HG03196 (cell line): Measurements from ENCODE around the gene WDR19.
"Not testable (repeated sequence)": the region's sequence is repeated elsewhere in the genome, so short reads cannot be mapped to it uniquely, and the experiment has no call there.

Experiments
- ATAC-seq: cut with Tn5 transposase; IDR thresholded peaks from one replicate; pipeline ENCODE4 v1.9.1; 2021; ENCODE audit not compliant: unreplicated experiment

The WDR19 gene

DNA sequence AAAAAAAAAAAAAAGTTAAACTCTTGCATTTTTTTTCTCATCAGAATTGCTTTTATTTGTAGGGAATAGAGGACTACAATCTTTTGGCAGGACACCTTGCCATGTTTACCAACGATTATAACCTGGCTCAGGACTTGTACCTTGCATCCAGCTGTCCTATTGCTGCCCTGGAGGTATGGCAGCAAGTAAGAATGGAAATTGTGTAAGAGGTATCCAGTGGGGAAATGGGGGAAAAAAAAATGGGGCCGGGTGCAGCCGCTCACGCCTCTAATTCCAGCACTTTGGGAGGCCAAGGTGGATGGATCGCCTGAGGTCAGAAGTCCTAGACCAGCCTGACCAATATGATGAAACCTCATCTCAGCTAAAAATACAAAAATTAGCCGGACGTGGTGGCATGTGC lies 49.8 kb downstream of the WDR19 start:
- ATAC-seq, result no peak

DNA sequence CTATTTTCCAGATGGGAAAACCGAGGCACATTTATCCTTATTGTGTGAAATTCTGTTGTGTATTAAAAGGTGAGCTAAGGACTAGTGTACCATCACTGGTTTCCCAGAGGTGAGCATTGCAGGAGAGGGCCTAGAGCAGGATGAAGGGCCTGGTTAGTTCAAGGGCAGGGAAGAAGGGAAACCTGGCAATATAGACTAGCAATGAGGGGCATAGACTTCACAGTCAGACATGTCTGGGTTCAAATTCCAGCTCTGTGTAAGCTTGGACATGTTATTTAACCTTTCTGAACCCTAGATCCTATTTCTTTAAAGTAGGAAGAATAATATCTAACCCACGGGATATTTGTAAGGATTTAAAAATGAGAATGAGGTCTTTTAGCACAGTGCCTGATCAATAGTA lies 50.8 kb downstream of the WDR19 start:
- ATAC-seq, result no peak

- no peak for ATAC-seq
Observed at GRCh38 chr4:39233783-39234182, 51.5 kb downstream of the WDR19 start.

- no peak for ATAC-seq
Observed at GRCh38 chr4:39235021-39235420, 52.7 kb downstream of the WDR19 start.

DNA sequence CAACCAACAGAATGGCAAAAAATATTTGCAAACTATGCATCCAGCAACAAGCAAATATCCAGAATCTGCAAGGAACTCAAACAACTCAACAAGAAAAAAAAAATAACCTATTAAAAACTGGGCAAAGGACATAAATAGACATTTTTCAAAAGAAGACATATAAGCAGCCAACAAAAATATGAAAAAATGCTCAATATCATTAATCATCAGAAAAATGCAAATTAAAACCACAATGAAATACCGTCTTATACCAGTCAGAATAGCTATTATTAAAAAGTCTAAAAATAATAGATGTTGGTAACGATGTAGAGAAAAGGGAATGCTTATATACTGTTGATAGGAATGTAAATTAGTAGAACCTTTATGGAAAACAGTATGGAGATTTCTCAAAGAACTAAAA lies 53.4 kb downstream of the WDR19 start:
- ATAC-seq, result no peak

- ATAC-seq, result no peak
Observed at GRCh38 chr4:39237179-39237578, 54.9 kb downstream of the WDR19 start.

DNA sequence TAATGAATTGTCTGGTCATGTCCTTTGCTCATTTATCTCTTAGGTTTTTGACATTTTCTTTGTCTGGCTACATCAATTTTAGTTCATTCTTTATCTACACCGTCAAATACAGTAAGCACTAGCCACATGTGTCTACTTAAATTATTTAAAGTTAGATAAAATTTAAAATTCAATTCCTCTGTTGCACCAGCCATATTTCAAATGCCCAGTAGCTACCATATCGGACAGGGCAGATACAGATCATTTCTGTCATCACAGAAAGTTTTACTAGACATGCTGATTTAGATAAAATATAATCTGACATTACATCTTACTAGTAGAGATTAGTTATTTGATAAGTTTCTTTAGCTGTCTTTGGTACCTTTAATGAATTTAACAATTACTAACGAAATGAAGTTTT lies 61.1 kb downstream of the WDR19 start:
- no peak for ATAC-seq

- ATAC-seq, result no peak
Observed at GRCh38 chr4:39255266-39255665, 72.9 kb downstream of the WDR19 start.

DNA sequence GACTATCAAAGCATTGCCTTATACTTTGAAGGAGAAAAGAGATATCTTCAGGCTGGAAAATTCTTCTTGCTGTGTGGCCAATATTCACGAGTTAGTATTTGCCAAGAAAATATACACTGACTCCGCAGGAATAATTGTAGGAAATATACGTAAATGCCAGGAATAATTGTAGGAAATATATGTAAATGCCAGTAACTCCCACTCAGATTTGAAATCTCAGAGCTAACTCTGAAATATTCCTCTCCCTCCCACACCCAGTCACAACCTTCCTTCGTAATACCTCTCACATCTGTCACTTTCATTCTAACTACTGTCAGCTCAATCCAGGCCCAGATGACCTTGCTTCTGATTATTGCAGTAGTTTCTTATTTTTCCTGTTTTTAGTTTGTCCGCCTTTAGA lies 73.5 kb downstream of the WDR19 start:
- ATAC-seq, result no peak

GRCh38 chr4:39256436-39256835 lies 74.1 kb downstream of the WDR19 start:
- no peak for ATAC-seq

GRCh38 chr4:39259571-39260330 lies 77.4 kb downstream of the WDR19 start:
- no peak for ATAC-seq

DNA sequence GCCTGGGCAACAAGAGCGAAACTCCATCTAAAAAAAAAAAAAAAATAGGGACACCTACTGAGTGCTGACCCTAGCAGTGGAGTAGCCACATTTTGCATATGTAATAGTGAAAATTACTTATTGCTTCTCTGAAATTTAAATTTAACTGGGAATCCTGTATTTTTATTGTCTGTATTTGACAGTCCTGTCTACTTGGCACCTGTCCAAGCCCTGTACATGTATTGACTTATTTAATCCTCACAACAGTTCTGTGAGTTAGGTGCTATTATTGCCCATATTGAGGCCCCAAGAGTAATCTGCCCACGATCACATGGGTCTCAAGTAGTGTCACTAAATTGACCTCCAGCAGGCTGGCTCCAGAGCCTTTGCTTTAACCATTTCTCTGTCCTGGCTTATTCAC lies 81.6 kb downstream of the WDR19 start:
- no peak for ATAC-seq

DNA sequence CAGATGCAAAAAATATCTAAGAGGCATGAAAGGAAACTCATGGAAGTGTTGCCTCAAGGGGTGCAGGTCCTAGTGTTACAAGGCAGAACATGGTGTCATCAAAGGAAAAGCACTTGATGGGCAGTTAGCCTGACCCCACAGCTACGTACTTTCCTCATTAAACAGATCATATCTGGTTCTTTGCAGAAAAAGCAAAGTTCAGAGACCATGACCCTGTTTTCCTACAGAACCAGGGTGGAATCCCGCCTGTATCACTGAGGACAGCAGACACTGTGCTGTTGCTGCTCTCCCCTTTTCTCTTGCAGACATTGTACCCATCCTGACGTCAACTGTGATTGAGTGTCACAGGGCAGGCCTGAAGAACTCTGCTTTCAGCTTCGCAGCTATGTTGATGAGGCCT lies 92.2 kb downstream of the WDR19 start:
- no peak for ATAC-seq

DNA sequence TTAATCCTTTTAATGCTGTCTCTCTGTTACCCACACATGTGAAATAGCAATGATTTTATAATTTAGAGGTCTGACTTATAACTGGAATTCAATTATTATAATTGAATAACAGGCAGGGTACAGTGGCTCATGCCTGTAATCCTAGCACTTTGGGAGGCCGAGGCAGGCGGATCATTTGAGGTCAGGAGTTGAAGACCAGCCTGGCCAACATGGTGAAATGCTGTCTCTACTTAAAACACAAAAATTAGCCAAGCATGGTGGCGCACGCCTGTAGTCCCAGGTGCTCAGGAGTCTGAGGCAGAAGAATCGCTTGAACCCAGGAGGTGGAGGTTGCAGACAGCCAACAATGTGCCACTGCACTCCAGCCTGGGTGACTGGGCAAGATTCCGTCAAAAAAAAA lies 95.3 kb downstream of the WDR19 start:
- not testable (repeated sequence) for ATAC-seq

DNA sequence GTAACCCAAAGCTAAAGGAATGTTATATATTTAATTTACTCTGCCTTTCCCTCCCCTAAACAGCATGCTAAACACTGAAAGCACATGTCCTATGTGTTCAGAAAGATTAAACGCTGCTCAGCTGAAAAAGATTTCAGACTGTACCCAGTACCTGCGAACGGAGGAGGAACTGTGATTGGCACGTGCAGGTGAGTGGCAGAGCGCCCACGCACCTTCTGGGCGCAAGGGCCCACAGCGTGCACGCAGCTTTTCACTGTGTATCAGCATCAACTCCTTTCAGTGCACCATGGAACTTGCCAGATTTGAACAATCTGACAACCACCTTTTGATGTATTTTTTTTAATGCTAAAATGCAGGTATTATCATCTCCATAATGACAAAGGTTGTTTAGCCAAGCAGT lies 96.1 kb downstream of the WDR19 start:
- no peak for ATAC-seq

DNA sequence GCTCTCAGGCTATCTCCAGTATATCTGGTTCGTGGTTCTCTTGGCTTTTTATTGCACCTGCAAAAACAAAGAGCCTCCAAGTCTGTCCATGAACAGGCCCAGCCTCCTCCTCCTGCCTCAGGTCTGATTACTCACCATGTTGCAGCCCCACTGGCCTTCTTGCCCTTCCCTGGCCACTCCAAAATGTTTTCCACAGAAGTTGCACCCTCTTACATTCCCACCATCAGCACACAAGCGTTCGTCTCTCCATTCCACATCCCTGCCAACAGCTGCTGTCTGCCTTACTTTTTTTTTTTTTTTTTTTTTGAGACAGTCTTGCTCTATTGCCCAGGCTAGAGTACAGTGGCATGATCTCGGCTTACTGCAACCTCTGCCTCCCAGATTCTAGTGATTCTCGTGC lies 97.1 kb downstream of the WDR19 start:
- no peak for ATAC-seq

GRCh38 chr4:39280770-39281169 lies 98.4 kb downstream of the WDR19 start:
- no peak for ATAC-seq

DNA sequence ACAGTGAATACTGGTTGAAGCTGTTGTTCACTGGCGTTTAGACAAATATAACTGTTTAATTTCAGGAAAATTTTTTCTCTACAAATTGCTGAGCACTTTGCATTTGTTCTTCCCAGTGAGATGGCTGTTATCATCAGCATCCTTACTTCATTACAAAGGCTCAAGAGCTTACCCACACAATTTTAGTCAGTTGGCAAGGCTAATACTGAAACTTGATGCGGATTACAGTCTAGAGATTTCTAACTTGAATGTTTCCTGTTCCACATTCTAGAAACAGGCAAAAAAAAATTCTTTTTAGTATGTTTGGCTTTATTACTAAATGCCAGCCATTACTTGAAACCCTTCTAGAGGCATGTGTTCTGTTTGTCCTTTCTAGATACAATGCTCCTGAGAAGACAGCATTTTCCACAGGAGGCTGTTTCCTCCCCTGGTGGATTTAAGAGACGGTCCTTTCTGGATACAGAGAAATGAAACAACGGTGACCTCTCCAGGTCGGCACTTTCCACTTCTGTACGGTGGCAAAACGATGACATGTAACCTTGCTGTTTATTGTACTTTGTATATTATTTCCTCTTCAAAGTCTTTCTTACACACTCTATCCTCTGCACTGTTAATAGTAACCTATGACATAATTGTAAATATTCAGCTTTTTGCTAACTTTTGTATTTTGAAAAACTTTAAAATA lies 102.9 kb downstream of the WDR19 start:
- ATAC-seq, result no peak

- ATAC-seq, result no peak
Observed at GRCh38 chr4:39285853-39286252, 103.5 kb downstream of the WDR19 start.

GRCh38 chr4:39286263-39286662 lies 103.9 kb downstream of the WDR19 start:
- ATAC-seq, result no peak

DNA sequence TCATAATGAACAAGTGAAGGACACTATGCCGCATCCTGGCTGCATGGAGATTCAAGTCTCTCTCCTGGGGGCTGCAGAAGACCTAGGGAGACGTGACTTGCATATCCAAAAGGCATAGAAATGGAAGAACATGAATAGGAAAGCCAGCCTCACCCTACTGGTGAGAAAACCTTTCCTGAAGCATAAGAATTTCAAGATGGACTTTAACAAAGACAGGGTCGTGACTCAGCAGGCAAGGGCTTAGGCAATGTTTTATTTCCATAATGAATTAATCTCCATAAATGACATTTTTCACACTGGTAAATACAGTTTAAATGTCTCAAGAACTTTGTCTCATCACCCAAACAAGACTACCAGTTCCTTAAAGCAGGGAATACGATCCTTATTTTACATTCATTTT lies 104.9 kb downstream of the WDR19 start:
- no peak for ATAC-seq

- ATAC-seq, result no peak
Observed at GRCh38 chr4:39291686-39292085, 109.4 kb downstream of the WDR19 start.

DNA sequence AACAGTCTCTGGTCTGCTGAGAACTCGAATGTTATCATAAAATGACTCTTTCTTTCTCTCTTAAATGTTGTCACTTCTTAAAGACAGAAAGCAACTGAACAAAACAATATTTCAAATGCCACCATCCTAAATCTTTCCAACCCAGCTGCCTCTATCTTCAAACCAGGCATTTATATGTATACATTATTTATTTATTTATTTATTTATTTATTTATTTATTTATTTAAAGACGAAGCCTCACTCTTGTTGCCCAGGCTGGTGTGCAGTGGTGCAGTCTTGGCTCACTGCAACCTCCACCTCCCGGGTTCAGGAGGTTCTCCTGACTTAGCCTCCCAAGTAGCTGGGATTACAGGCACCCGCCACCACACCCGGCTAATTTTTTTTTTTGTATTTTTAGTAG lies 110.1 kb downstream of the WDR19 start:
- ATAC-seq, result not testable (repeated sequence)
